ENCODE results near the gene ATP5MK.

DNA sequence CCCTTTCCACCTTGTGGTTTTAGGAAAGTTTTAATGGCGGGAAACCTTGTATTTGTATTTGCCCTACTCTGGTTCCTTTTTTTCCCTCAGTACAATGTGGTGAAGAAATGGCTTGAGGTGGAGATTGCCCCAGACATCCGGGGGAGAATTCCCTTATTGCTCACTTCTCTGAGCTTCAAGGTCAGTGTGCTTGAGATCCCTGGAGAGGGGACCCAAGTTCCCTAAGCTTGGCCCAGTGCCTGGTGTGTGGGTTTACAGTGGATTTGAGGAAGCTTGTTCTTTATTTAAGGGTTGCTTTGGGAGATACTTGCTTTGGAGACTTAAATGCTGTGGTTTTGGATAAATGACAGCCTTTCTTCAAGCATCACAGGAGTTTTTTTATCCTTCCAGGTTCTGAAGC lies 37.6 kb upstream of the ATP5MK start:
- TF ChIP-seq, protein P1, sequence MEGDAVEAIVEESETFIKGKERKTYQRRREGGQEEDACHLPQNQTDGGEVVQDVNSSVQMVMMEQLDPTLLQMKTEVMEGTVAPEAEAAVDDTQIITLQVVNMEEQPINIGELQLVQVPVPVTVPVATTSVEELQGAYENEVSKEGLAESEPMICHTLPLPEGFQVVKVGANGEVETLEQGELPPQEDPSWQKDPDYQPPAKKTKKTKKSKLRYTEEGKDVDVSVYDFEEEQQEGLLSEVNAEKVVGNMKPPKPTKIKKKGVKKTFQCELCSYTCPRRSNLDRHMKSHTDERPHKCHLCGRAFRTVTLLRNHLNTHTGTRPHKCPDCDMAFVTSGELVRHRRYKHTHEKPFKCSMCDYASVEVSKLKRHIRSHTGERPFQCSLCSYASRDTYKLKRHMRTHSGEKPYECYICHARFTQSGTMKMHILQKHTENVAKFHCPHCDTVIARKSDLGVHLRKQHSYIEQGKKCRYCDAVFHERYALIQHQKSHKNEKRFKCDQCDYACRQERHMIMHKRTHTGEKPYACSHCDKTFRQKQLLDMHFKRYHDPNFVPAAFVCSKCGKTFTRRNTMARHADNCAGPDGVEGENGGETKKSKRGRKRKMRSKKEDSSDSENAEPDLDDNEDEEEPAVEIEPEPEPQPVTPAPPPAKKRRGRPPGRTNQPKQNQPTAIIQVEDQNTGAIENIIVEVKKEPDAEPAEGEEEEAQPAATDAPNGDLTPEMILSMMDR (IDR thresholded peaks at IDR 0.05; ENCODE audit: insufficient read depth, low read length, poor library complexity, severe bottlenecking) = no peak
- TF ChIP-seq EZH2phosphoT487 (conservative IDR thresholded peaks at IDR 0.05; ENCODE audit: low read length) = no peak

Data from SU-DHL-6 (cell line).